ELR (cell line): ENCODE measurements around the gene ZNF444.
A peak's percentile ranks its signal among the peaks of the same experiment; 100 is the strongest.

Experiments used
- DNase-seq: peaks from one replicate; pipeline ENCODE4 v3.0.0-alpha.2; 2015; ENCODE audit warnings: low read depth

ZNF444 gene

GRCh38 chr19:56107626-56108351 lies 33.3 kb upstream of the ZNF444 start:
- DNase-seq: no peak

DNA sequence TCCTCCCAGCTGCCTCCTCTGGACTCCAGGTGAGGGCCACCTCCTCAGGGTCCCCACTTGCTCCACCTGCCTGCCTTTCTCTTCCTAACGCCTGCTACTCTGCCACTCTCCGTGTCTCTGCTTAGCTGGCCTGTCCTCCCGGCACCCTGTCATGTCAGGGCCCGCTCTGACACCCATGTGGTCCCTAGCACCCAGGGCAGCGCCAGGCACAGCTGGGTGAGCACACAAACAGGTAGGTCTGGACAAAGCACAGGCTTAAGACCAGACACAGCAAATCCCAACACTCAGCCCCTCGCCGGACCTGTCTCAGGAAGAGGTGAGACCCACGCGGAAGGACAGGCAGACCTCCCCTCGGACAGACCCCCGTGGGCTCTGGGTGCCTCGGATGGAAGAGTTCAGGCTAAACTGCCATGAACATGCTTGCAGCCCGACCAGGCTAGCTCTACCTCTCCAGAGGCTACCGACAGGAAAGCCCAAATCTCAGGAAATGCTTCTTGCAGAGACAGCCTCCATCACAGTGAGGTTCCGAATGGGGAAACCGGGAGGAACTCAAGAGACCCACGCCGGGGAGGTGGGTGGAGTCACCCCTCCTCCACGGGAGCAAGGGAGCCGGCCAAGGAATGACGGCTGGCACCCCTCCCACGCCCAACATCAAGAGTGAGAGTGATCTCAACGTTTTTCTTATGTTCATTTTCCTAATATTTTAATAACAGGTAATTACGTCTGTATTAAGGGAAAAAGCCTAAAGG lies 32.5 kb upstream of the ZNF444 start:
- no peak for DNase-seq

DNA sequence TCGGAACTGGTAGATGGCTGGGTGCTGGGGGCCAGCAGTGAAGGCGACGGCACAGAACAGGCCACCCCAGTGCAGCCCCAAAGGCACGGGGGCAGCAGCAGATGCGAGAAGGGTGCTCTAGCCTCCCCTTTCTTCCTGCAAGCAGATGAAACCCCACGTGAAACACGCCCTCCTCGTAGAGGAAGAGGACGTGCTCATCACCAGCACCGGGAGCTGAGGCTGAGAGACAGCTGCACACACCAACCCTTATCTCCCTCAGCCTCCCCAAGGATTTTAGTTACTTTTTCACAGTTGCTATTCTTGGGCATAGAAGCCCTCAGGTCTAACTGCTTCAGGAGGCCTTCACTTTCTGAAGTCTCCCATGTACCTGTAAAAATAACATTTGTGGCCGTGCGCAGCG lies 31.9 kb upstream of the ZNF444 start:
- no peak for DNase-seq

- DNase-seq: no peak
These were observed 30.3 kb upstream of the ZNF444 start for GRCh38 chr19:56110515-56111448.

DNA sequence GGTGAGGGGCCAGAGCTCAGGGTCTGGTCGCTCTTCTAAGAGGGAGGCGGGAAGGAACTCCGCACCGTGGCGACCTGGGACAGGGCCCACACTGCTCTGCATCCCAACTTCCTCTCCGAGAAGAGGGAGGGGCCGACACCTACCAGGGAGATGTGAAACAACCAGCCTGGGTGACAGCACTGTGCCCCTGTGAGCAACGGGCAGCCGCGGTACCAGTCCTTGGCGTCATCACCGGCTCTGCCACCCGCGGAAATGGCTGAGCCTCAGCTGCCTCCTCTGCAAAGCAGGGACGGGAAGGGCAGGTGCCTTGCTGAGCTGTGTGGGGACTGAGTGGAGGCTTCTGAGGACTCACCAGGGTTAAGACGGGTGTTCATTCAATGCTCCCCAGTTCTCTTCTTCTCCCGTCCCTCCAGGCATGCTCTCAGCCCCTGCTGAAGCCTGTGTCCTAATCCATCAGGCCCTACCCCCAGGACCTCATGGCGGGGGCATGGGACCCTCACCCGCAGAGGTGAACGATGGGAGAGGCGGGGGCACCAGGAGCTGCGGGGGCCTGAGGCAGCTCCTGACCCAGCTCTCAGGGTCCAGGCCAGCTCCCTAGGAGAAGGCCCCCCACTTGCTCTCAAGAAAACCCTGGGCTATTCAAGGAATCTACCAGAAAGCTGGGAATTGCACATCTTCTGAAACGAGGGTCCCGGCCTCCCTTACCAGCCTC lies 29.3 kb upstream of the ZNF444 start:
- DNase-seq: no peak

GRCh38 chr19:56112313-56112709 lies 28.8 kb upstream of the ZNF444 start:
- no peak for DNase-seq

- no peak for DNase-seq
These were observed 27.9 kb upstream of the ZNF444 start for GRCh38 chr19:56113074-56113632.

GRCh38 chr19:56114051-56114777 lies 26.9 kb upstream of the ZNF444 start:
- DNase-seq: no peak

GRCh38 chr19:56114778-56115110 lies 26.3 kb upstream of the ZNF444 start:
- no peak for DNase-seq

GRCh38 chr19:56115490-56115889 lies 25.6 kb upstream of the ZNF444 start:
- no peak for DNase-seq

DNA sequence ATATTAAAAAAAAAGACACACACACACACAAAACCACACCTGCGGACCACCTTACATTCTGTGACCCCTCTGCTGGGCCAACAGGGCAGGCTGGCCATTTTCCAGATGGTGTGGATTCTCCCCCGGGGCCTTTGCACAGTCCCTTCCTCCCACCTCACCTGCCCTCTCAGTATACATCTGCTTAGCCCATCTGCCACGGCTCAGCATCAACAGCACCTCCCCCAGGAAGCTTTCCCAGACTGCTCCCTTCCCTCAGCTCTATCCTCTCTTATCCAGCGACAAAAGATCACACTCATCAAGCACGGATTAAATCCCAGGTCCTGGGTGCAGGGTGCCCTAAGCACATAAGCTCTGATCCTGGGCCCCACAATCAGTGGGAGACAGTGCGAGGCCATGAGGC lies 24.5 kb upstream of the ZNF444 start:
- no peak for DNase-seq

DNA sequence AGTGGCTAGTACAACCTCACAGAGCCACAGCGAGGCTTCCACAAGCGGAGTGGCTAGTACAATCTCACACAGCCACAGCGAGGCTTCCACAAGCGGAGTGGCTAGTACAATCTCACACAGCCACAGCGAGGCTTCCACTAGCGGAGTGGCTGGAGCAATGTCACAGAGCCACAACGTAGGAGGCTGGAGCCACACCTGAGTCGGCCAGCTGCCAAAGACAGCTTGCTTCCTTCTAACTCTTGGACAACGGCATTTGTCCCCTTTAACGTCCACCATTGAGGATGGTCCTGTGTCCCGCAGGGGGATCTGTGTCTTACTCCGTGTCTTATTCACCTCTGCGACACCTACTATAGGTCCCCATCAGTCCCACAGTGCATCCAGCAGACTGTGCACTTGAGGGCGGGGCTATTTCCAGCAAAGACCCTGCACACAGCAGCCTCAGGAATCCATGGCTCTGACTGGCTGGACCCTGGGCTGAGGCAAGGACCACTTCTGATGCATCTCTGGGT lies 23.7 kb upstream of the ZNF444 start:
- no peak for DNase-seq

DNA sequence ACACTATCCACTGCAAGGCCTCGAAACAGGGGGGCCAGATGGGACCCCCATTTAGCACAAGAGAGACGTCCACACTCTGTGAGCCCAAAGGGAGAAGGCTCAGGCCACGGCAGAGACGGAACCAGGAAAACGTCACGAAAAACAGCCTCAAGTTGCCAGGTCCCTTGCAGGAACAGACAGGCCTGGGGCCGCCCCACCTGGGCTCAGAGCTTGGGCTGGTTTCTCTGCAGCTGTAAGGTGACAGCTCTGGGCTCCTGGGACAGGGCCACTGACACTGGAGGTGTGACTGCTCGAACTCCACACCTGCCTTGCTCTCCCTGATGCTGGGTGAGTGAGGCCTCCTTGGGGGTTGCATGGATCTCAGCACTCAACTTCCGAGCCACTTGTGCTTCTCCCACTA lies 23.2 kb upstream of the ZNF444 start:
- DNase-seq: no peak

GRCh38 chr19:56118666-56119581 lies 22.2 kb upstream of the ZNF444 start:
- no peak for DNase-seq

- DNase-seq: peak; percentile 32
These were observed 21.5 kb upstream of the ZNF444 start for GRCh38 chr19:56119582-56119978.

DNA sequence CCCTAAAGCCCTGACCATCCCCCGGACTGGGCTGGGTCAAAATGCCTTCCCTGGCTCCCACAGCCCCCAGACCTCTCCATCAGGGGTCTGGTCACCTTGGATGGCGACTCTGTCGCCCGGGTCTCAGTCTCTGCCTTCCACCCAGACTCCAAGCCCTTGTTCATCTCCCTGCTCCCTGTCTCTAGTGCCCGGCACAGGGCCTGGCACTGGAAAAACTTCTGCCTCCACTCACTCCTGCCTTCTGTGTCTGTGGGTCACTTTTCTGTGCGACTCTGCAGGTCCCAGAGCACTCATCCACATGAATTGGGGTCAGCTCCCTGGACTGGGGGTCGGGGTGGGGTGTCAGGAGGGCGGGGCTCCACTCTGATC lies 21.1 kb upstream of the ZNF444 start:
- no peak for DNase-seq

GRCh38 chr19:56120371-56121179 lies 20.5 kb upstream of the ZNF444 start:
- peak; percentile 83 for DNase-seq

GRCh38 chr19:56121180-56122167 lies 19.6 kb upstream of the ZNF444 start, which contains the start of gene ZNF787:
ZNF787 (minus strand) TSS chr19:56121295; CDS start chr19:56103217, 18,078 bp downstream.
- peak; percentile 96 for DNase-seq
